B cell (primary cell): ENCODE data around the gene CAMTA2. TPM values are rescaled to one million over a fixed set of nuclear protein-coding genes. Genes with fewer than 3 reads are reported as not detected.
A peak's percentile ranks its signal among the peaks of the same experiment; 100 is the strongest.

Experiments used
- ATAC-seq: fragments of 200-7000 bp; cut with Tn5 transposase; one replicate; pipeline ENCODE4 v1.10.0; 2021; ENCODE audit warnings: low read depth, mild to moderate bottlenecking, moderate number of reproducible peaks, moderate library complexity
- CTCF ChIA-PET: fragments of 350-600 bp; sonication (Branson Sonifier 250); formaldehyde crosslinking; loops from one replicate; lab custom pipeline; 2021; ENCODE audit warnings: antibody characterized with exemption, inconsistent platforms; lab: Charles Lee
- POLR2A ChIA-PET: fragments of 350-600 bp; sonication (Branson Sonifier 250); formaldehyde crosslinking; loops from one replicate; lab custom pipeline; 2021; ENCODE audit warnings: antibody characterized with exemption; lab: Charles Lee
- DNase-seq: peaks from one replicate; pipeline ENCODE4 v3.0.0; 2013
- H2AFZ ChIP-seq: 2 replicates; pipeline ENCODE4 v1.6.1; 2012; ENCODE audit warnings: mild to moderate bottlenecking, low read depth, low read length; ENCODE audit not compliant: insufficient read depth, poor library complexity, severe bottlenecking
- H3K27ac ChIP-seq, 2 donors: 1 replicate in 1 of 2; 2 replicates in 1 of 2; pipeline ENCODE4 v1.5.1; 2012 to 2013; ENCODE audit warnings: low read length in 2 of 2, mild to moderate bottlenecking in 2 of 2, moderate library complexity in 1 of 2
- H3K27me3 ChIP-seq, 4 experiments: fragments of 200-600 bp in 1 of 4; sonication (generic) in 1 of 4; replicated peaks in 1 of 4; 1 replicate in 2 of 4; 2 replicates in 2 of 4; pipeline versions ENCODE4 v1.6.1 to v1.7.0; 2013 to 2016; ENCODE audit warnings: low read length in 3 of 4, mild to moderate bottlenecking in 2 of 4, mixed read lengths in 1 of 4, moderate library complexity in 1 of 4; ENCODE audit not compliant: insufficient read depth in 4 of 4, control insufficient read depth in 3 of 4; ENCODE audit errors: control extremely low read depth in 1 of 4
- H3K36me3 ChIP-seq, 2 experiments: replicated peaks in 1 of 2; 1 replicate in 1 of 2; 2 replicates in 1 of 2; pipeline versions ENCODE4 v1.6.1 to v1.7.1; 2013; ENCODE audit warnings: low read length in 1 of 2; ENCODE audit not compliant: insufficient read depth in 2 of 2, control insufficient read depth in 1 of 2; ENCODE audit errors: control extremely low read depth in 1 of 2, extremely low read depth in 1 of 2
- H3K4me1 ChIP-seq, 2 donors: fragments of 200-600 bp in 1 of 2; sonication (generic) in 1 of 2; 1 replicate in 1 of 2; 2 replicates in 1 of 2; pipeline versions ENCODE4 v1.5.1 to v1.6.1; 2013 to 2017; ENCODE audit warnings: low read length in 2 of 2; ENCODE audit not compliant: control insufficient read depth in 2 of 2, insufficient read depth in 2 of 2
- H3K4me2 ChIP-seq: replicated peaks from 2 replicates; pipeline ENCODE3; 2012; ENCODE audit warnings: mild to moderate bottlenecking, low read depth, low read length; ENCODE audit not compliant: poor library complexity, severe bottlenecking
- H3K4me3 ChIP-seq, 5 experiments: fragments of 200-600 bp in 1 of 5; sonication (generic) in 1 of 5; 1 replicate in 3 of 5; 2 replicates in 2 of 5; pipeline versions ENCODE4 v1.5.1 to v1.7.0; 2011 to 2016; ENCODE audit warnings: low read length in 4 of 5, mild to moderate bottlenecking in 4 of 5, low read depth in 2 of 5, control low read depth in 1 of 5, moderate library complexity in 1 of 5; ENCODE audit not compliant: insufficient read depth in 1 of 5; ENCODE audit errors: control extremely low read depth in 1 of 5, extremely low read depth in 1 of 5
- H3K79me2 ChIP-seq: fragments of 200-600 bp; sonication (generic); one replicate; pipeline ENCODE4 v1.6.0; 2016; ENCODE audit warnings: low read length; ENCODE audit not compliant: control insufficient read depth, insufficient read depth
- H3K9ac ChIP-seq: fragments of 200-600 bp; sonication (generic); 2 replicates; pipeline ENCODE4 v1.6.1; 2017; ENCODE audit warnings: mild to moderate bottlenecking, low read length, moderate library complexity
- H3K9me3 ChIP-seq, 3 donors: one replicate each; pipeline versions ENCODE4 v1.6.1 to v1.7.1; 2013; ENCODE audit warnings: low read length in 2 of 3; ENCODE audit not compliant: control insufficient read depth in 2 of 3, insufficient read depth in 1 of 3; ENCODE audit errors: control extremely low read depth in 1 of 3
- H4K20me1 ChIP-seq: 2 replicates; pipeline ENCODE4 v1.6.0; 2012; ENCODE audit warnings: mild to moderate bottlenecking, low read length; ENCODE audit not compliant: insufficient read depth, control insufficient read depth, poor library complexity, severe bottlenecking
- H3K27ac Mint-ChIP-seq: one replicate; pipeline ENCODE4 v1.8.0; 2021; ENCODE audit warnings: mixed read lengths
- H3K27me3 Mint-ChIP-seq: one replicate; pipeline ENCODE4 v1.8.0; 2021; ENCODE audit warnings: mixed read lengths
- H3K4me1 Mint-ChIP-seq: one replicate; pipeline ENCODE4 v1.8.0; 2021; ENCODE audit warnings: mixed read lengths
- H3K4me3 Mint-ChIP-seq: one replicate; pipeline ENCODE4 v1.8.0; 2021; ENCODE audit warnings: mixed read lengths
- H3K9me3 Mint-ChIP-seq: one replicate; pipeline ENCODE4 v1.8.0; 2022; ENCODE audit warnings: mixed read lengths; ENCODE audit not compliant: insufficient read depth
- CTCF ChIP-seq: fragments of 200-600 bp; IDR thresholded peaks from one replicate; pipeline ENCODE4 v1.8.0; 2022; ENCODE audit warnings: antibody characterized with exemption, mild to moderate bottlenecking
- EZH2 ChIP-seq: IDR thresholded peaks from 2 replicates; pipeline ENCODE4 v1.6.1; 2012; ENCODE audit warnings: borderline replicate concordance, low read depth, mild to moderate bottlenecking, moderate library complexity, low read length; ENCODE audit not compliant: insufficient read depth, poor library complexity, severe bottlenecking
- WGBS: methylation state at CpG from one replicate; pipeline ENCODE4 v1.1.5; 2013; ENCODE audit warnings: missing lambda C conversion rate; ENCODE audit not compliant: insufficient coverage; 5-methylcytosine and 5-hydroxymethylcytosine counted together
- intact Hi-C: fragments of 100-400 bp; cut with micrococcal nuclease; formaldehyde crosslinking; loops from one replicate; pipeline ENCODE4 v1.10.0; 2022
- polyA plus RNA-seq: library from polyadenylated mRNA; depleted of rRNA; stranded (reverse); fragments of >200 nt; gene quantifications from 2 replicates; pipeline ENCODE4 v1.2.3, GENCODE V29; 2012
- total RNA-seq, 2 donors: library from RNA; stranded (reverse); fragments of 120-200 nt in 1 of 2; gene quantifications; 1 replicate in 1 of 2; 2 replicates in 1 of 2; pipeline versions ENCODE4 v1.2.3 to v1.2.4, GENCODE V29; 2013 to 2022

Gene CAMTA2
- total and polyA plus RNA-seq, 2 donors (not counting 1 experiment from before 2014, with no cell fraction given) = 48.3 to 57.9 TPM

GRCh38 chr17:4947411-4948165 is 39.9 kb downstream of the CAMTA2 start:
- peak overlapping the region; percentile 97 for H2AFZ ChIP-seq
- peak overlapping the region; percentile 93 to 94 for H3K27ac ChIP-seq
- Mint-ChIP-seq H3K4me3 (peak overlapping the region; percentile 98), H3K27ac (peak overlapping the region; percentile 99), H3K9me3 (no peaks in the 10 kb centered on the region), H3K4me1 (peaks cover 58% of the 10 kb centered on the region), H3K27me3 (no peaks in the 10 kb centered on the region)
- ATAC-seq (peak; percentile 8), DNase-seq (peak; percentile 73)
- ChIA-PET CTCF (interaction anchor here (1.3 to 3.0 kb wide), 5 partner anchors 11 to 50 kb away, joined by 3 to 16 read pairs (median 4); partner anchors contain the start of genes CHRNE, INCA1, KIF1C and SPAG7), POLR2A (interaction anchor here (0.6 to 4.9 kb wide), 11 partner anchors 8 to 980 kb away, joined by 3 to 81 read pairs (median 4); partner anchors contain the start of genes INCA1, KIF1C, RNF167 and SLC25A11)
- H3K4me1 ChIP-seq = peaks cover 50 to 58% of the 10 kb centered on the region in 2 donors
- H3K4me2 ChIP-seq = peak overlapping the region; percentile 98
- peaks cover 0 to 38% of the 10 kb centered on the region in 2 experiments for H3K36me3 ChIP-seq
- no peak for TF ChIP-seq EZH2
- TF ChIP-seq CTCF = no peak
- peaks cover 56% of the 10 kb centered on the region for H3K79me2 ChIP-seq
- WGBS = 0% methylated on average over 44 of the region's 56 CpGs
- no peaks in the 10 kb centered on the region for H3K27me3 ChIP-seq
- no peaks in the 10 kb centered on the region for H3K9me3 ChIP-seq
- intact Hi-C loops = loop anchor here (1.0 to 10.0 kb wide), 8 partner anchors 7 to 985 kb away; partner anchors contain the start of genes ARRB2, ATP2A3, INCA1 and KIF1C
- H3K9ac ChIP-seq = peak overlapping the region; percentile 97
- peak overlapping the region; percentile 70 to 99 (median 99) for H3K4me3 ChIP-seq
- H4K20me1 ChIP-seq = peaks cover 43% of the 10 kb centered on the region
